H1 (cell line): Measurements from ENCODE around the gene BCL2. TPM values are rescaled to one million over a fixed set of nuclear protein-coding genes. Genes with fewer than 3 reads are reported as not detected.

ENCODE experiments used
- CTCF ChIA-PET: fragments of 300-600 bp; sonication (Branson Sonifier 250); formaldehyde crosslinking; loops from one replicate; lab custom pipeline; 2021; ENCODE audit not compliant: partially characterized antibody; lab: Charles Lee
- POLR2A ChIA-PET: fragments of 300-600 bp; sonication (Branson Sonifier 250); formaldehyde crosslinking; loops from one replicate; lab custom pipeline; 2021; ENCODE audit warnings: inconsistent platforms; ENCODE audit not compliant: partially characterized antibody; lab: Charles Lee
- DNase-seq, 2 experiments: peaks; one replicate each; pipeline versions ENCODE4 v3.0.0 to v3.0.0-alpha.2; 2010 to 2022; ENCODE audit warnings: low spot score in 2 of 2, low read depth in 1 of 2, mixed read lengths in 1 of 2
- FAIRE-seq: peaks from 2 replicates; lab custom pipeline; 2011; peaks lifted over from hg19 to GRCh38; lab: Jason Lieb, UNC
- H2AFZ ChIP-seq: 2 replicates; pipeline ENCODE4 v1.8.1; 2012; ENCODE audit warnings: low read length, inconsistent platforms
- H2AK5ac ChIP-seq: 2 replicates; pipeline ENCODE4 v1.6.1; 2013; ENCODE audit warnings: low read depth, low read length
- H2BK120ac ChIP-seq: replicated peaks from 2 replicates; pipeline ENCODE3; 2013; ENCODE audit warnings: low read depth, low read length, inconsistent platforms
- H2BK12ac ChIP-seq: 2 replicates; pipeline ENCODE4 v1.6.1; 2013; ENCODE audit warnings: low read depth, low read length
- H2BK15ac ChIP-seq: 2 replicates; pipeline ENCODE4 v1.6.1; 2013; ENCODE audit warnings: low read length
- H2BK20ac ChIP-seq: 2 replicates; pipeline ENCODE4 v1.6.1; 2013; ENCODE audit warnings: low read length
- H2BK5ac ChIP-seq: 2 replicates; pipeline ENCODE4 v1.6.1; 2013; ENCODE audit warnings: low read depth, low read length
- H3K14ac ChIP-seq: 2 replicates; pipeline ENCODE4 v1.6.1; 2013; ENCODE audit warnings: inconsistent platforms; ENCODE audit not compliant: insufficient read length
- H3K18ac ChIP-seq: 2 replicates; pipeline ENCODE4 v1.6.1; 2013; ENCODE audit warnings: low read length; ENCODE audit errors: extremely low read depth
- H3K23ac ChIP-seq: 2 replicates; pipeline ENCODE4 v1.6.1; 2013; ENCODE audit warnings: inconsistent platforms; ENCODE audit not compliant: insufficient read length
- H3K23me2 ChIP-seq: 2 replicates; pipeline ENCODE4 v1.6.1; 2013; ENCODE audit warnings: low read depth, low read length
- H3K27ac ChIP-seq: 2 replicates; pipeline ENCODE4 v1.6.1; 2011; ENCODE audit warnings: low read depth, low read length, inconsistent platforms
- H3K27me3 ChIP-seq, 4 experiments: replicated peaks in 1 of 4; 1 replicate in 1 of 4; 2 replicates in 3 of 4; pipeline versions ENCODE4 v1.6.1 to v1.8.1; 2011 to 2013; ENCODE audit warnings: low read length in 3 of 4, mild to moderate bottlenecking in 3 of 4, inconsistent platforms in 2 of 4, mixed read lengths in 2 of 4, moderate library complexity in 1 of 4; ENCODE audit not compliant: control insufficient read depth in 3 of 4, insufficient read depth in 3 of 4; ENCODE audit errors: extremely low read depth in 1 of 4
- H3K36me3 ChIP-seq, 4 experiments: 2 replicates each; pipeline versions ENCODE4 v1.6.1 to v1.8.1; 2011 to 2013; ENCODE audit warnings: mild to moderate bottlenecking in 4 of 4, low read length in 3 of 4, moderate library complexity in 2 of 4, control low read depth in 1 of 4, inconsistent platforms in 1 of 4; ENCODE audit not compliant: insufficient read depth in 4 of 4, control insufficient read depth in 2 of 4
- H3K4ac ChIP-seq: replicated peaks from 2 replicates; pipeline ENCODE3; 2013; ENCODE audit warnings: low read length, low read depth, mixed read lengths, inconsistent platforms; ENCODE audit not compliant: insufficient read length
- H3K4me1 ChIP-seq, 4 experiments: replicated peaks in 1 of 4; 1 replicate in 1 of 4; 2 replicates in 3 of 4; pipeline versions ENCODE4 v1.6.1 to v1.8.1; 2011 to 2013; ENCODE audit warnings: low read length in 3 of 4, inconsistent platforms in 2 of 4, mixed read lengths in 1 of 4; ENCODE audit not compliant: insufficient read depth in 4 of 4, control insufficient read depth in 3 of 4
- H3K4me2 ChIP-seq, 2 experiments: 2 replicates each; pipeline versions ENCODE4 v1.6.1 to v1.8.1; 2011 to 2013; ENCODE audit warnings: low read depth in 2 of 2, low read length in 2 of 2, control low read depth in 1 of 2, inconsistent platforms in 1 of 2, mild to moderate bottlenecking in 1 of 2; ENCODE audit not compliant: insufficient read depth in 1 of 2
- H3K4me3 ChIP-seq, 4 experiments: fragments of 200-600, 300-600 bp in 1 of 4; sonication (generic), shearing (Covaris generic), sonication (Bioruptor Twin) in 1 of 4; 2 replicates each; pipeline versions ENCODE4 v1.5.1 to v1.8.1; 2011 to 2016; ENCODE audit warnings: low read length in 4 of 4, low read depth in 3 of 4, control low read depth in 2 of 4, inconsistent platforms in 2 of 4, mild to moderate bottlenecking in 2 of 4, mixed read lengths in 1 of 4, moderate library complexity in 1 of 4; ENCODE audit not compliant: insufficient read depth in 2 of 4; ENCODE audit errors: extremely low read depth in 1 of 4
- H3K56ac ChIP-seq: replicated peaks from 2 replicates; pipeline ENCODE3; 2013; ENCODE audit warnings: low read depth, mild to moderate bottlenecking, mixed read lengths, low read length, inconsistent platforms; ENCODE audit not compliant: insufficient read length
- H3K79me1 ChIP-seq: 2 replicates; pipeline ENCODE4 v1.6.1; 2013; ENCODE audit warnings: low read depth, low read length, control low read depth
- H3K79me2 ChIP-seq, 2 experiments: 2 replicates each; pipeline versions ENCODE4 v1.6.1 to v1.8.1; 2012 to 2013; ENCODE audit warnings: low read length in 2 of 2, mild to moderate bottlenecking in 2 of 2, inconsistent platforms in 1 of 2; ENCODE audit not compliant: insufficient read depth in 2 of 2, control insufficient read depth in 1 of 2
- H3K9ac ChIP-seq, 4 experiments: replicated peaks in 1 of 4; 1 replicate in 1 of 4; 2 replicates in 3 of 4; pipeline versions ENCODE4 v1.6.1 to v1.8.1; 2011 to 2013; ENCODE audit warnings: low read depth in 3 of 4, low read length in 3 of 4, control low read depth in 2 of 4, mild to moderate bottlenecking in 2 of 4, moderate library complexity in 2 of 4, inconsistent platforms in 1 of 4; ENCODE audit errors: extremely low read depth in 1 of 4
- H3K9me3 ChIP-seq, 2 experiments: 2 replicates each; pipeline versions ENCODE4 v1.6.1 to v1.8.1; 2012 to 2013; ENCODE audit warnings: mild to moderate bottlenecking in 2 of 2, moderate library complexity in 2 of 2, control low read depth in 1 of 2, inconsistent platforms in 1 of 2, low read depth in 1 of 2, low read length in 1 of 2, mixed read lengths in 1 of 2; ENCODE audit not compliant: insufficient read depth in 2 of 2
- H4K20me1 ChIP-seq, 2 experiments: replicated peaks in 1 of 2; 2 replicates each; pipeline versions ENCODE3 to v1.8.1; 2011 to 2013; ENCODE audit warnings: inconsistent platforms in 2 of 2, low read length in 2 of 2, mild to moderate bottlenecking in 1 of 2; ENCODE audit not compliant: insufficient read depth in 2 of 2, control insufficient read depth in 1 of 2
- H4K5ac ChIP-seq: 2 replicates; pipeline ENCODE4 v1.6.1; 2013; ENCODE audit warnings: low read length, low read depth, mixed read lengths, inconsistent platforms; ENCODE audit not compliant: insufficient read length
- H4K8ac ChIP-seq: 2 replicates; pipeline ENCODE4 v1.8.0; 2013; ENCODE audit warnings: mild to moderate bottlenecking, moderate library complexity, low read length, inconsistent platforms; ENCODE audit not compliant: insufficient read depth; ENCODE audit errors: extremely low read depth
- H4K91ac ChIP-seq: replicated peaks from 2 replicates; pipeline ENCODE3; 2013; ENCODE audit warnings: low read length, mixed read lengths, inconsistent platforms; ENCODE audit not compliant: insufficient read length
- CTBP2 ChIP-seq: IDR thresholded peaks from 2 replicates; pipeline ENCODE4 v1.7.0; 2011; ENCODE audit warnings: borderline replicate concordance, mild to moderate bottlenecking, moderate library complexity, mixed read lengths, low read length; ENCODE audit not compliant: insufficient read depth, insufficient read length
- EGR1 ChIP-seq: IDR thresholded peaks from 2 replicates; pipeline ENCODE4 v1.6.1; 2011; ENCODE audit warnings: low read depth, low read length, borderline replicate concordance
- HDAC2 ChIP-seq, 2 experiments: fragments of 300-600 bp in 1 of 2; sonication (generic) in 1 of 2; IDR thresholded peaks; 2 replicates each; pipeline ENCODE4 v1.6.1; 2011 to 2012; ENCODE audit warnings: low read depth in 2 of 2, low read length in 2 of 2, mild to moderate bottlenecking in 2 of 2, moderate library complexity in 2 of 2, borderline replicate concordance in 1 of 2, inconsistent platforms in 1 of 2
- PHF8 ChIP-seq: fragments of 200-600 bp; sonication (generic); conservative IDR thresholded peaks from 2 replicates; pipeline ENCODE4 v1.7.1; 2012; ENCODE audit warnings: low read depth, mild to moderate bottlenecking, inconsistent platforms, low read length, moderate library complexity
- RAD21 ChIP-seq, 2 experiments: IDR thresholded peaks in 1 of 2; conservative IDR thresholded peaks in 1 of 2; 2 replicates each; pipeline ENCODE4 v1.6.1; 2011; ENCODE audit warnings: low read depth in 2 of 2, low read length in 2 of 2, improper control_type of control experiment in 1 of 2, inconsistent platforms in 1 of 2, mild to moderate bottlenecking in 1 of 2, moderate library complexity in 1 of 2
- RBBP5 ChIP-seq: IDR thresholded peaks from 2 replicates; pipeline ENCODE4 v1.7.1; 2012; ENCODE audit warnings: low read depth, mild to moderate bottlenecking, inconsistent platforms, low read length, moderate library complexity, borderline replicate concordance
- RFX5 ChIP-seq: IDR thresholded peaks from 2 replicates; pipeline ENCODE4 v1.6.1; 2011; ENCODE audit warnings: low read depth, low read length, improper control_type of control experiment, borderline replicate concordance
- RXRA ChIP-seq: IDR thresholded peaks from 2 replicates; pipeline ENCODE4 v1.6.1; 2011; ENCODE audit warnings: low read depth, mild to moderate bottlenecking, low read length, moderate library complexity; ENCODE audit not compliant: insufficient read depth
- ZNF274 ChIP-seq: IDR thresholded peaks from 2 replicates; pipeline ENCODE4 v1.7.0; 2012; ENCODE audit warnings: low read length, borderline replicate concordance; ENCODE audit errors: extremely low read depth
- WGBS, 2 experiments: shearing (Covaris generic) in 1 of 2; methylation state at CpG; one replicate each; pipeline versions ENCODE4 v1.1.6 to v1.1.7; 2013 to 2015; ENCODE audit warnings: low lambda C conversion rate in 2 of 2, mixed read lengths in 2 of 2, inconsistent platforms in 1 of 2, low coverage in 1 of 2, missing lambda C conversion rate in 1 of 2; ENCODE audit not compliant: insufficient replicate concordance in 2 of 2, insufficient coverage in 1 of 2, insufficient read length in 1 of 2; ENCODE audit errors: extremely low coverage in 1 of 2, missing lambda C conversion rate in 1 of 2; 5-methylcytosine and 5-hydroxymethylcytosine counted together
- polyA plus RNA-seq, 7 experiments: library from polyadenylated mRNA; depleted of rRNA in 3 of 7; stranded (reverse) in 5 of 7; unstranded in 2 of 7; fragments of >200 nt in 5 of 7; fragments of 200-250 nt in 2 of 7; gene quantifications; 1 replicate in 5 of 7; 2 replicates in 1 of 7; 4 replicates in 1 of 7; pipeline versions ENCODE4 v1.2.1 to v1.2.3, GENCODE V29; 2011 to 2013; ENCODE audit warnings: missing spikeins in 2 of 7, mixed read lengths in 2 of 7
- total RNA-seq: library from RNA; stranded (reverse); fragmentation: NEBNext Ultra II Directional; extraction: Animal tissue kit (Norgen Biotek cat#: 25700); gene quantifications from 2 replicates; pipeline ENCODE4 v1.2.1, GENCODE V29; 2021
- TF ChIP-seq, protein P1 (sequence below): IDR thresholded peaks from 2 replicates; pipeline ENCODE4 v1.6.1; 2012; ENCODE audit warnings: inconsistent platforms

Gene BCL2
- total and polyA plus RNA-seq, 2 of the 8 experiments (the other 6 are each of a cell fraction or from before 2014, with no cell fraction given), result 0.59 to 4.5 TPM

- Histone ChIP-seq H3K14ac (no peak overlapping the region), H3K23me2 (no peaks in the 10 kb centered on the region), H3K4ac (no peak overlapping the region), H3K9me3 (no peaks in the 10 kb centered on the region), H3K27me3 (no peaks in the 10 kb centered on the region; a peak in 1 of 7 replicates), H2BK5ac (no peak overlapping the region), H3K4me3 (no peak overlapping the region), H3K56ac (no peak overlapping the region), H4K8ac (no peak overlapping the region), H3K79me2 (no peaks in the 10 kb centered on the region), H3K79me1 (no peaks in the 10 kb centered on the region), H3K23ac (no peak overlapping the region), H2BK120ac (no peak overlapping the region), H2BK15ac (no peak overlapping the region), H3K36me3 (no peaks in the 10 kb centered on the region), H4K5ac (no peak overlapping the region), H4K91ac (no peak overlapping the region), H2AFZ (peak overlapping the region; percentile 3; the same call in 1 of the 2 replicates), H2BK12ac (0 out of 2 replicates have a peak overlapping the region, but pooled peaks have one; percentile 86), H3K4me1 (peaks cover 0 to 3% (median 0%) of the 10 kb centered on the region in 4 experiments; a peak in 2 of 7 replicates), H3K4me2 (no peak overlapping the region), H3K27ac (no peak overlapping the region), H4K20me1 (no peaks in the 10 kb centered on the region), H2BK20ac (no peak overlapping the region), H2AK5ac (no peak overlapping the region), H3K9ac (no peak overlapping the region), H3K18ac (no peak overlapping the region)
- FAIRE-seq (no peak), DNase-seq (no peak)
- POLR2A ChIA-PET, result interaction anchor here (1.2 kb wide), 1 partner anchor 60 kb away, joined by 3 read pairs; no protein-coding TSS in a partner anchor
- 80% methylated on average over 18 of the region's 18 CpGs; no CpG with 5 or more reads in 1 of the 2 experiments for WGBS, 2 experiments
- CTCF ChIA-PET, result interaction anchor here (0.5 to 4.3 kb wide), 9 partner anchors 9 to 194 kb away, joined by 3 to 34 read pairs (median 5); no protein-coding TSS in a partner anchor
- TF ChIP-seq, protein P1, sequence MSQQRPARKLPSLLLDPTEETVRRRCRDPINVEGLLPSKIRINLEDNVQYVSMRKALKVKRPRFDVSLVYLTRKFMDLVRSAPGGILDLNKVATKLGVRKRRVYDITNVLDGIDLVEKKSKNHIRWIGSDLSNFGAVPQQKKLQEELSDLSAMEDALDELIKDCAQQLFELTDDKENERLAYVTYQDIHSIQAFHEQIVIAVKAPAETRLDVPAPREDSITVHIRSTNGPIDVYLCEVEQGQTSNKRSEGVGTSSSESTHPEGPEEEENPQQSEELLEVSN, result no peak
- TF ChIP-seq RFX5 (no peak), CTBP2 (no peak), RAD21 (IDR thresholded peaks at IDR 0.05 in 1 of 2, conservative IDR thresholded peaks at IDR 0.05 in 1 of 2; ENCODE audit: low read depth in 2 of 2, low read length in 2 of 2) (no peak), PHF8 (no peak), RBBP5 (no peak), HDAC2 (IDR thresholded peaks at IDR 0.05; ENCODE audit: borderline replicate concordance in 1 of 2, low read depth in 2 of 2, low read length in 2 of 2) (no peak), ZNF274 (no peak), EGR1 (no peak), RXRA (no peak)
Observed at GRCh38 chr18:63145851-63146555, 173.6 kb downstream of the BCL2 start.
